Sigmoid colon (tissue), 4 donors: ENCODE measurements around the gene KCNJ6.

Experiments used
- POLR2A ChIP-seq, 2 donors: fragments of 450-650 bp; IDR thresholded peaks; one replicate each; pipeline ENCODE4 v1.6.1; 2016; ENCODE audit warnings: antibody characterized with exemption in 2 of 2, mild to moderate bottlenecking in 2 of 2, moderate library complexity in 2 of 2
- POLR2AphosphoS5 ChIP-seq, 4 donors: sonication (generic); formaldehyde crosslinking; IDR thresholded peaks; one replicate each; pipeline ENCODE4 v1.6.1; 2017; ENCODE audit warnings: antibody characterized with exemption in 4 of 4
- TF ChIP-seq, protein P1 (sequence below), 4 experiments: fragments of 450-650 bp in 3 of 4; fragments of 200-600 bp in 1 of 4; IDR thresholded peaks; one replicate each; pipeline ENCODE4 v1.5.1; 2016 to 2019; ENCODE audit warnings: antibody characterized with exemption in 4 of 4, mild to moderate bottlenecking in 3 of 4, moderate library complexity in 2 of 4

DNA sequence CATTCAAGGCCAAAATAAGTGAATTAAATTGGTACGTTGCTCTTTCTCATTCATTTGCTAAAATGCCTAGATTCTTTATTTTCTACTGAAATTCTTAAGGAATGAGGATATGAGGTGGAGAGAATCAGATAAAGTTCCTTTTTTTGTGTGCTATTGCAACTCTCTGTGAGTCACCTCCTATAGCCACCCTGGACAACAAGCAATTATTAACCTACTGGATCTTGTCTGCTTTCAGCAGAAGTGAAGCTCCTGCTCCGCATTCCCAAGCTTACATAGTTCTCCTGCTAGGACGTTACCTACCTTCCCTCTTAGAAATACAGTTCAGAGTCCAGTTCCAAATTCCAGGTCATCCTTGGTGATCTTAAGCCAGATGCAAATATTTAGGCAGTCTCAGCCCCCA lies 4.8 kb upstream of the KCNJ6 start:
- no peak for TF ChIP-seq POLR2AphosphoS5 (IDR thresholded peaks at IDR 0.05)
- TF ChIP-seq, protein P1, sequence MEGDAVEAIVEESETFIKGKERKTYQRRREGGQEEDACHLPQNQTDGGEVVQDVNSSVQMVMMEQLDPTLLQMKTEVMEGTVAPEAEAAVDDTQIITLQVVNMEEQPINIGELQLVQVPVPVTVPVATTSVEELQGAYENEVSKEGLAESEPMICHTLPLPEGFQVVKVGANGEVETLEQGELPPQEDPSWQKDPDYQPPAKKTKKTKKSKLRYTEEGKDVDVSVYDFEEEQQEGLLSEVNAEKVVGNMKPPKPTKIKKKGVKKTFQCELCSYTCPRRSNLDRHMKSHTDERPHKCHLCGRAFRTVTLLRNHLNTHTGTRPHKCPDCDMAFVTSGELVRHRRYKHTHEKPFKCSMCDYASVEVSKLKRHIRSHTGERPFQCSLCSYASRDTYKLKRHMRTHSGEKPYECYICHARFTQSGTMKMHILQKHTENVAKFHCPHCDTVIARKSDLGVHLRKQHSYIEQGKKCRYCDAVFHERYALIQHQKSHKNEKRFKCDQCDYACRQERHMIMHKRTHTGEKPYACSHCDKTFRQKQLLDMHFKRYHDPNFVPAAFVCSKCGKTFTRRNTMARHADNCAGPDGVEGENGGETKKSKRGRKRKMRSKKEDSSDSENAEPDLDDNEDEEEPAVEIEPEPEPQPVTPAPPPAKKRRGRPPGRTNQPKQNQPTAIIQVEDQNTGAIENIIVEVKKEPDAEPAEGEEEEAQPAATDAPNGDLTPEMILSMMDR (IDR thresholded peaks at IDR 0.05), result no peak
- TF ChIP-seq POLR2A (IDR thresholded peaks at IDR 0.05), result no peak
